ENCODE results near the gene ACAP3.

ACAP3 gene

DNA sequence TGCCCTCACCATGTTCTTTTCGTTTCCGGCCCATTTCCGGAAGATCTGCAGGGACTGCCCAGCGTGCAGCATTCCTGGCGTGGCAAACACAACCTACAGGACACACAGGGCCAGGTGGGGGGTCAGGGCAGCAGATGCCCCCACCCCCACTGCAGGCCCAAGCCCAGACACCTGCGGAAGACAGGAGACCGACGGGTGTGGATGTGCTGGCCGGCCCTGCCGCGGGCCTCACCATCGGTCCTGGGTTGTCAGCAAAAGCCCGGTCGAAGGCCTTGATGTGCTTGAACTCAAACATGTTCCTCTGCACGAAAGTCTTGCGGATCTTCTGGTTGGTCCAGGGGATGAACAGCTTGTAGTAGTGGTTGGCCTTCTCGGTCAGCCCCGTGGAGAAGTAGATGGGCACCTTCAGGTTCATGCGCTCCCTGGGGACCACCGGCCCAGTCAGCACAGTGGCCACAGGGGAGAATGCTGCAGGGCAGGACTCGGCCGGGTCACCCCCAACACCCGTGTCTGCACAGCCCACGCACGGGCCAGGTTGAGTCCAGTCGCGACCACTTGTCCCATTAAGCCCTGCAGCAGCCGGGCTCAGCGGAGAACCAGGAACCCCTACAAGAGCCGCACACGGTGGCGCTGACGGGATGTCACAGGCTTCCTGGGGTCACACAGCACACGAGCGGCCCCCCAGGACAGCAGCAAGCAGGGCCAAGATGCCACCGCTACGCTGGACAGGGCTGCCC is 5.9 kb upstream of the ACAP3 start:
- no peak for DNase-seq

GRCh38 chr1:1312450-1313314 is 5.0 kb upstream of the ACAP3 start:
- no peak for DNase-seq

GRCh38 chr1:1311107-1312104 is 3.7 kb upstream of the ACAP3 start:
- no peak for DNase-seq

- DNase-seq = no peak
Measured at GRCh38 chr1:1310476-1311053, 2.8 kb upstream of the ACAP3 start.

- no peak for DNase-seq
Measured at GRCh38 chr1:1310109-1310385, 2.3 kb upstream of the ACAP3 start.

DNA sequence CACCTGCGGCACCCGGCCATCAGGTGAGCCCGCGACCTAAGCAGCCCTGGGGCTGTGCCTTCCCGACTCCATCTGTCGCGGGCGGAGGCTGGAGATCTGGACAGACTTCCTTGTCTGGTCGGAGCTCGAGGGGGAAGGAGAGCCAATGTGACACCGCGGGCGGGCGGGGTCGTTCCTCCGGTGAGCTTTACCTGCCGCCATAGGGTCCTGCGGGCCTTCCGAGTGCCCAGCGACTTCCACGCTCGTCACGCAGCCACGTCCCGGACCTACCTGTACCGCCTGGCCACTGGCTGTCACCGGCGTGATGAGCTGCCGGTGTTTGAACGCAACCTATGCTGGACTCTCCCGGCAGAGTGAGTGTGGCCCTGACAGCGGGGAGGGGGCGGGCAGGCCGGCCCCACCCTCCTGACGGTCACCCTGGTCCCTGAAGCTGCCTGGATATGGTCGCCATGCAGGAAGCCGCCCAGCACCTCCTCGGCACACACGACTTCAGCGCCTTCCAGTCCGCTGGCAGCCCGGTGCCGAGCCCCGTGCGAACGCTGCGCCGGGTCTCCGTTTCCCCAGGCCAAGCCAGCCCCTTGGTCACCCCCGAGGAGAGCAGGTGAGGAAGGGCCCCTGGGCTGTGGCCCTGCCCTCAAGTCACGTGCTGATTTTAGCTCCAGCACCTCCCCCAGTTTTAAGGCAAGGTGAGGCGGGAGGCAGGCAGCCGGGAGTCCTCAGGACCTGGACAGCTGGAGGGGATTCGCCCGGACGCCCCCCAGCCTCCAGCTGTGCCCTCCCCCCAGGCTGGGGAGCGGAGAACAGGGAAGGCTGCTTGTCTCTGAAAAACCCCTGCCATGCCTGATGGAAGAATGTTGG is 1.8 kb upstream of the ACAP3 start:
- no peak for DNase-seq

- DNase-seq = no peak
Measured at GRCh38 chr1:1308756-1309250, 1.1 kb upstream of the ACAP3 start.

DNA sequence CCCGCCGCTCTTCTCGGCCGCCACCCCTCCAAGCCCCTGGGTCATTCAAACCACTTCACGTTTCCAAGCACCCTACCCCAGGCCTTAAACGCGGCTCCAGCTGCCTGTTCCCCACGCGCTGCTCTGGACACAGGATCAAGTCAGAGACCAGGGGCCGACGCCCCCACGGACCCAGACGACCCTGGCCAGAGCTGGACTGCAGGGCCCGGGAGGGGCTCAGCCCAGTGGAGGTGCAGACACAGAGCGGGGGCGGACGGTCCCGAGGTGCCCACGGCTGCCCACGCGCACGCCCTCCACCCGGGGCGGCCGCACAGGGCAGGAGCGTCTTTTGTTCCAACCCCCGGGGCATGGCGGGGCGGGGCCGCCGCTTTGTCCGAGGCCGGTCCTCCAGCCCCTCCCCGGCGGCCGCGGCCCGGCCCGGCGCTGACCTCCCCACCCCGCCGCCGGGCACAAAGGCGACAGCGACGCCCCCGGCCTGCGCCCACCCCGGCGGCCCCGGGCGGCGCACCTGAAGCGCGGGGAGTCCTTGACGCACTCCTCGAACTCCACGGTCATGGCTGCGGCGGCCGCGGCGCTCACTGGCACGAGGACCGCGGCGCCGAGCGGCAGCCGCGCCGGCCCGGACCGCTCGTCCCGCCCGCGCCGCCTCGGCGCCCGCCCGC is 338 bp downstream of the ACAP3 start:
- DNase-seq = no peak

GRCh38 chr1:1306661-1307260 is 969 bp downstream of the ACAP3 start:
- no peak for DNase-seq

GRCh38 chr1:1306070-1306660 is 1.6 kb downstream of the ACAP3 start:
- DNase-seq = no peak

- peak; percentile 43 for DNase-seq
Measured at GRCh38 chr1:1305300-1306069, 2.2 kb downstream of the ACAP3 start.

DNA sequence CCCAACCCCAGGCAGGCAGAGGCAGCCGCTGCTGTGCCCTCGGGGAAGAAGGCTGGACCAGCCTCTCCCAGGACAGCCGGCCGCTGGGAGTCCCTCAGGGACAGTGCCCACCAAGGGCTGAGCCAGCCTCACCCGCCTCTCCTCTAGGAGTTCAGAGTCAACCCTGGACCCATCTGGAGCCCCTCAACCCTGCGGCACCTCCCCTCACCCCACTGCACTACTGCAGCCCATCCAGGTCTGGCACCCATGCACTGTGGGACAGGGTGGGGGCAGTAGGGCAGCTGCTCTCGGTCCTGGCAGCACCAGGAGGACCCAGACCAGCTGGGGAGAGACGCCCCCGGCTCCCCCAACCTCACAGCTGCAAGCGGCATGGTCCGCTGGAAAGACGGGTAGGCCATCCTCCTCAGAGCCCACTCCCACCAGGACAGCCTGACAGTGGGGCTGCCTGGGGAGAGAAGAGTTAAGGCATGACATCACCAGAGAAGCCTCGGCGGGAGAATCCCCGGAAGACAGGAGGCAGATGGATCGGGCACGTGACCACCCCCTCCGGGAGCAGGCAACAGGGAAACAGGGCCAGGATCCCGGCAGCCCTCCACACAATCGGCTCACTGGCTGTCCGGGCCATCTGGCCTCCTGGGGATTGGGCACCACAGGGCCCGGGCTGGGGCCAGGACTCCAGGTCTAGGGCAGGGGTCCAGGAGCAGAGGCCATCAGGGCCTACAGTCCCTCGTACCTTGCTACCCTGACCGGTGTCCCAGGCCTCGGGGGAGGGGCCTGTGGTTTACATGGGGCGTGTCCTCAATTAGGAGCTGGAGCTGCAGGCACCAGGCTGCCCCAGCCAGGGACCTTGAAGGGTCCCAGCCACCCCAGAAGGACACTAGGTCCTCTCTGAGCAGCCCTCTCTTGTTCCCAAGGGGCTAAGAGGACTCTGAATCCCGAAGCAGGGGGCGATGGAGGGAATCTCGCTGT is 3.1 kb downstream of the ACAP3 start:
- DNase-seq = no peak

DNA sequence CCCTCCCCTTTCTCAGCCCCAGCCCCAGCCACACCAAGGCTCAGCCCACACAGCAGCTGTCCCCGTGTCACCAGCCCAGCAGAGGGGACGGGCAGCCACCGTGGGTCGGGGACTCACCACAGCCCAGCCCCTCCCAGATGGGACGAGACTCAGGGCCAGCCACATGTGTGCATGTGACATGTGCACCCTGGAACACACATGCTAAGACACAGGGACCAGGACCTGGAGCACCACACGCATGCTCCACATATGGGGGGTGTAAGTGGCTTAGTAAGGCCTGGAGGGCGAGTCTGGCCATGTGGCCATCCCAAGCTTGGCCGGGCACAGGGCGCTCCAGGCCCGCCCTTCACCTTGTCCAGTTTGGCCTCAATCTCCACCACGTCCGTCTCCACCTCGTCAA is 4.0 kb downstream of the ACAP3 start:
- no peak for DNase-seq

DNA sequence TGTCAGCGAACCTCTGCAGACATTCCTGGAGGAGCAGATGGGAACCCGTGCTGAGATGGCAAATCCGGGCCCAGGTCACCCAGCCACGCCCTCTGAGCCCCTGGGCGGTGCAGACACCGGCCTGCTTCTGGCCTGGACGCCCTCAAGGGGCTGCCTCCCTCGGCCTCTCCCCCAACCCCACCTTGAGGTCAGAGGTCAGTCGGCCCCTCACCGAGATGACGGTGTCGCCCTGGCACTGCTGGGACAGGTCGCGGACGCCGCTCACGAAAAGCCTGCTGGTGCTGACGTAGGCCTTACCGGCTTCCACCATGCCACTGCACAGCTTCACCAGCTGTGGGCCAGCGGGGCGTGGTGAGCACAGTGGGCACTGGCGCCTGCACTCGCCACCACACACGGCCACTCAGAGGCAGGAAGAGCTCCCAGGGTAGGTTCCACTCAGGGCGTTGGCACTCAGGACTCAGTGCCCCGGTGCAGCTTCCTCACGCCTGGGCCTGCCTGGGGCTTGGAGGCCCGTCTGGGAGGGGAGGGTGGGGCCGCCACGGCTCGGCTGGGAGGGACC is 4.7 kb downstream of the ACAP3 start:
- DNase-seq = no peak

- no peak for DNase-seq
Measured at GRCh38 chr1:1302006-1302430, 5.7 kb downstream of the ACAP3 start.

GRCh38 chr1:1300352-1300739 is 7.4 kb downstream of the ACAP3 start:
- no peak for DNase-seq

DNA sequence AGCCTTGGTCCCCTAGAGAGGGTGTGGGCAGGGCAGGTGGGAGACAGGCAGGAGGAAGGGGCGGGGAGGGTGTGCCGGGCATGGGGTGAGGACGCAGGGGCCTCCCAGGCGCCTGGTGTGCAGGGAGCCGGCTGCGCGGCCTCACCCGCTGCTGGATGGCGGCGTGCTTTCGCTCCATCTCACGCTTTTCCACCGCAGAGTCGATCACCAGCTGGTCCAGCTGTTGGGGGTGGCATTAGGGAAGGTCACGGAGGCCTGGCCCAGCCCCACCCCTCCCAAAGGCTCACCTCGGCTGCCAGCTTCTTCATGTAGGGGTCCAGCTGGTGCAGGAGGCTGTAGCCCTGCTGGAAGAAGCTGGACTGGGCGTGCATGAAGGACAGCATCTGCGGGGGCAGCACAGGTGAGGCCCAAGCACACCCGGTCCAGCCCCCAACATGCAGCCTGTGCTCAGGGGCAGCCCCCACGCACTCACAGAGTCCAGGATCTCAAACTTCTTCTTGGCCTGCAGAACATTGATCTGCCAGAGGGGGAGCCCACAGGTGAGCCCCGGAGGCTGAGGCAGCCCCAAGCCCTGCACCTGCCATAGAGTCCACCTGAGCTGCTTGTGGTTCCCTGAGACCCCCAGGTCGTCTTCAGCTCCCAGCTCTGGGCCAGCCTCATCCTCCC is 7.9 kb downstream of the ACAP3 start:
- no peak for DNase-seq

Data from effector CD8-positive, alpha-beta T cell (primary cell).